HL-60 (cell line): ENCODE measurements around the gene EIF3J.
"Not testable (repeated sequence)": the region's sequence is repeated elsewhere in the genome, so short reads cannot be mapped to it uniquely, and the experiment has no call there.

Experiments
- CTCF ChIP-seq: IDR thresholded peaks from one replicate; pipeline ENCODE4 v1.5.1; 2011; ENCODE audit warnings: low read length, control low read depth, inconsistent platforms; ENCODE audit not compliant: insufficient read depth
- GABPA ChIP-seq: IDR thresholded peaks from 2 replicates; pipeline ENCODE4 v1.6.1; 2012; ENCODE audit warnings: low read depth
- POLR2AphosphoS5 ChIP-seq: IDR thresholded peaks from 2 replicates; pipeline ENCODE4 v1.6.1; 2012; ENCODE audit warnings: low read depth
- REST ChIP-seq: IDR thresholded peaks from 2 replicates; pipeline ENCODE4 v1.6.1; 2012; ENCODE audit warnings: low read depth; ENCODE audit not compliant: insufficient replicate concordance
- SPI1 ChIP-seq: IDR thresholded peaks from 2 replicates; pipeline ENCODE4 v1.6.1; 2012; ENCODE audit warnings: low read depth, mild to moderate bottlenecking, borderline replicate concordance

- not testable (repeated sequence) for TF ChIP-seq CTCF, POLR2AphosphoS5, GABPA, REST, SPI1
These were observed 7.8 kb downstream of the EIF3J start for GRCh38 chr15:44544745-44545144.
